Activated naive CD4-positive, alpha-beta T cell treated with anti-CD3 and anti-CD28 coated beads, Interleukin-2, amount 10 ng/mL, durations not matched to agents 7 days and 5 days (primary cell): ENCODE results near the gene KRTAP4-9.
"Not testable (repeated sequence)": the region's sequence is repeated elsewhere in the genome, so short reads cannot be mapped to it uniquely, and the experiment has no call there.

Source experiments
- CTCF ChIA-PET: fragments of 350-600 bp; sonication (Branson Sonifier 250); formaldehyde crosslinking; loops from one replicate; lab custom pipeline; 2021; ENCODE audit warnings: antibody characterized with exemption; lab: Charles Lee
- DNase-seq: peaks from one replicate; pipeline ENCODE4 v3.0.0-alpha.2; 2020
- H3K27ac Mint-ChIP-seq: one replicate; pipeline ENCODE4 v1.8.0; 2021; ENCODE audit warnings: mild to moderate bottlenecking, moderate library complexity, mixed read lengths
- H3K27me3 Mint-ChIP-seq: one replicate; pipeline ENCODE4 v1.8.0; 2021; ENCODE audit warnings: mild to moderate bottlenecking, mixed read lengths
- H3K36me3 Mint-ChIP-seq: one replicate; pipeline ENCODE4 v1.8.0; 2021; ENCODE audit warnings: mixed read lengths
- H3K4me1 Mint-ChIP-seq: one replicate; pipeline ENCODE4 v1.8.0; 2021; ENCODE audit warnings: mixed read lengths
- H3K4me3 Mint-ChIP-seq: one replicate; pipeline ENCODE4 v1.8.0; 2021; ENCODE audit warnings: mild to moderate bottlenecking, moderate library complexity, mixed read lengths
- H3K9me3 Mint-ChIP-seq: one replicate; pipeline ENCODE4 v1.8.0; 2021; ENCODE audit warnings: mixed read lengths

KRTAP4-9 gene

DNA sequence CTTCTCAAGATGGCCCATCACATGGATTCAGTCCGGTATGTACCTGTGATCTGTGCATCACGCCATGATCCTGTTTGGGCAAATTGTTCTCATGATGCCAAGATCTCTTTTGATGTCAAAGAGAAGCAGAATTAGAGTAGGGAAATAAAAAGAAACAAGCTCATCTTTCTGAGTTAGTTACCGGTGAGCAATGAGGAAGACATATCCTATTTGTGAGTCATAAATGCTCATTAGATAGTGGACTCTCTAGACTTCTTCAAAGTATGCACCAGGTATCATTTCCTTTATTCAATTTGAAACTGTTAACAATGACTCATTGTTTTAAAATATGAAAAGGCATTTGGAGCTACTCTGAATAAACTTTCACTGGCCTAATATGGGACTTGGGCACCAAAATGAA lies 26.8 kb downstream of the KRTAP4-9 start:
- Mint-ChIP-seq H3K36me3 (no peaks in the 10 kb centered on the region), H3K9me3 (no peaks in the 10 kb centered on the region), H3K4me1 (no peaks in the 10 kb centered on the region), H3K27me3 (no peaks in the 10 kb centered on the region), H3K27ac (no peak overlapping the region), H3K4me3 (no peak overlapping the region)
- CTCF ChIA-PET = no interaction called here
- no peak for DNase-seq

DNA sequence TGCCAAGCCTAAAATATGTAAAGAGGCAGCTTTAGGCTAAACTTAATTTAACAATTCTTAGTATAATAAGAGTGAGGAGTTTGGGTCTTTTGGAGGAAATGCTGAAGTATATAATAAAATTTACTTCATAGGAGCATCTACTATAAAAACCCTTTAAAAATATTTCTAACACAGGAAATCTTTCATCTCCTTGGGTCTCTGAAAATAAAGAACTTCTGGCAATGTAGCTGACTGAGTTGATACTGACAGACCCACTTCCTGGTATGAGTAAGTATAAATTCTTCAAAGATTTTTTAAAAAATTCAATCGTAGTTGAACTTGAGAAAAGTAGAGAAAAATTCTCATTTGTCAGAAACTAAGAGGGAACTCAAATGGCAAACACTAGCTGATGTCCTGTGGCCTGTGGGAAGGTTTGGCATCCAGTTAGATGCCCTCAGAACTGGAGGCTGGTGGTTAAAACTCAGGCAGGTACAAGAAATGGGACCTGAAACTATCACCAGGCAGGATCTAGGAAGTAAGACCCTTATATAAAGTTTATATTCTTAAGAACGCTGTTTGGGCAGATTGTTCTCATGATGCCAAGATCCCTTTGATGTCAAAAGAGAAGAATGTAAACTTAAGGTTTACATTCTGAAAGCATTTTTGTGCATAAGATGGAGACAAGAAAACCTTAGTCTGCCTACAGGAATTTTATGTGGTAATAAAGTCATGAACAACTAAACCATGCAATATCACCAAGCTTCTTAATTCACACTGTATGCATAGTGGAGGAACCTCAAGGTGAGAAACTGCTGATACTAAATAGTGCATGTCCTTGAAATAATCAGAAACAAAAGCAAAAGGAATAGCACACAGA lies 28.9 kb downstream of the KRTAP4-9 start:
- H3K4me1 Mint-ChIP-seq = no peaks in the 10 kb centered on the region
- DNase-seq = no peak
- H3K36me3 Mint-ChIP-seq = no peaks in the 10 kb centered on the region
- H3K27ac Mint-ChIP-seq = no peak overlapping the region
- CTCF ChIA-PET = no interaction called here
- H3K9me3 Mint-ChIP-seq = peaks cover 2% of the 10 kb centered on the region
- H3K4me3 Mint-ChIP-seq = no peak overlapping the region
- no peaks in the 10 kb centered on the region for H3K27me3 Mint-ChIP-seq

DNA sequence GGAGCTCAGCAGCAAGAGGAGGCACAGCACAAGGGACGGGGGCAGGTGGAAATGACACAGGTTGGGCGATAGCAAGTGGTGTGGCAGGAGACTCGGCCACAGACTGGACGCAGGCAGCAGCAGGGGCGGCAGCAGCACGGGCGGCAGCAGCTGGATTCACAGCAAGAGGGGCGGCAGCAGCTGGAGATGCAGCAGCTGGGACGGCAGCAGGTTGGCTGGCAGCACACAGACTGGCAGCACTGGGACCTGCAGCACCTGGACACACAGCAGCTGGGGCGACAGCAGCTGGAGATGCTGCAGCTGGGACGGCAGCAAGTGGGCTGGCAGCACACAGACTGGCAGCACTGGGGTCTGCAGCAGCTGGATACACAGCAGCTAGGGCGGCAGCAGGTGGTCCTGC lies 34.7 kb downstream of the KRTAP4-9 start:
- CTCF ChIA-PET, DNase-seq, H3K36me3 Mint-ChIP-seq, H3K27me3 Mint-ChIP-seq, H3K4me1 Mint-ChIP-seq, H3K27ac Mint-ChIP-seq, H3K4me3 Mint-ChIP-seq: not testable (repeated sequence)
- H3K9me3 Mint-ChIP-seq = peaks cover 24% of the 10 kb centered on the region

DNA sequence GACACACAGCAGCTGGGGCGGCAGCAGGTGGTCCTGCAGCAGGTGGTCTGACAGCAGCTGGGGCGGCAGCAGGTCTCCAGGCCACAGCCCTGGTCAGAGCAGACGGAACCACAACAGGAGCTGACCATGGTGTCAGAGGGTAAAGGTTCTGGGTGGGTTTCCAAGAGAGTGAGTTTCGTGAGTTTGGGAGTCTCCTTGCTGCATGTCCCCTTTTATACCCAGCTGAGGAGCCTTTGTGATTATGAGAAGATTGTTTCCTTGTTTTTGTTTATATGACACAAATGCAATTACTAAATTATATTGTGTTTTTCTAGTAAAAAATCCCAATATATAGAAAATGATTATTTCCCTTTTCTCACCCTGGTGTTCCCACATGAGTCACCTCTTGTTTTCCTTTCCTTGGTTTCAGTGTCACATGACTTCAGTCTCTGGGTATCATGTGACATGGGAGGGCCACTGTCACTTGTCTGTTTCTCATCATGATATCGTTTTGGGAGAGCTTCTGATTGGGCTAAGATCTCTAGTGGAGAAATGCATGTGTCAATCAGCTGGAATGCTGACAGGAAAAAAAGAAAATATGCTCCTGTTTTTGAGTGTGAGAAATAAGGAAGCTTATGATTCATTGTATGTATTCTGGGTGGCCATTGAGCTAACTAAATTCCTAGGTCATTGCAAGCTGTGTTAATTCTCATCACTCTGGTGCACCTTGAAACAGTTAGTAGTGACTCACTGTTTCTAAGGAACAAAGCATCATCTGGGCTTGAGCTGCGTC lies 35.4 kb downstream of the KRTAP4-9 start, which contains the start of gene KRTAP4-6:
Gene KRTAP4-6, minus strand, starts transcription at position 185 of the 772 bp plus-strand sequence. Its CDS starts 57 bp downstream, at position 128.
- Mint-ChIP-seq H3K9me3 (peaks cover 24% of the 10 kb centered on the region), H3K4me1 (no peaks in the 10 kb centered on the region), H3K4me3 (no peak within 1 kb of the TSS), H3K27me3 (peaks cover 4% of the 10 kb centered on the region), H3K36me3 (no peaks in the 10 kb centered on the region), H3K27ac (no peak within 1 kb of the TSS)
- CTCF ChIA-PET = no interaction called here
- no peak for DNase-seq

DNA sequence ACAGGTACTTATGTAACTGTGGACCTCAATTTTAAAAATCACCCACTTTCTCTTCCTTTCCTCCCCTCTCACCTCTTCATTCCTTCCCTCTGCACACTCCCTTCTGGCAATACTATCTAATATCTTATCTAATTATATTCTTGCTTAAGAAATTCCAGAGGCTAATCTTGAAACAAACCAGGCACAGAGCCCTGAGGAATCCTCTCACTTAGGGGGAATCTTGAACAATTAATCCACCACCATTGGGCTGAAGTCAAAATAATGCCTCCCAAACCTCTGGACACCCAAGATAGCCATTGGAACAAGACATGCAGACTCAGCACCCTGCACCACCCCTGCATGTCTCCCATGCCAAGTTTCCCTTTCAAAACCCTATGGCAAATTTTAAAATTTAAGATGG lies 36.2 kb downstream of the KRTAP4-9 start:
- Mint-ChIP-seq H3K36me3 (no peaks in the 10 kb centered on the region), H3K4me3 (no peak overlapping the region)
- CTCF ChIA-PET = no interaction called here

DNA sequence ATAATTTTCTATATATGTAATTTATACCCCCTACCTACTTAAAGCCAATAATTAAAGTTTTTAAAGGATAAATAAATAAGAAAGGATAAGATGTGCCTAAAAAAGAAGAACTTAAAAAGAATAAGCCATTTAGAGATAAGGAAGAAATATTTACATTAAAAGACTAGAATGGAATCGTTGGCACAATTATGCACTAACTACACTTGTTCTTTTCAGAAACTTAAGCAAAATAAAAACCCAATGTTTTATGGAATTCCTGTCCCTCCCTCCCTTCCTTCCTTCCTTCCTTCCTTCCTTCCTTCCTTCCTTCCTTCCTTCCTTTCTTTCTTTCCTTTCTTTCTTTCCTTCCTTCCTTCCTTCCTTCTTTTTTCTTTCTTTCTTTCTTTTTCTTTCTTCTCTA lies 39.7 kb downstream of the KRTAP4-9 start:
- H3K27ac Mint-ChIP-seq = no peak overlapping the region
- H3K4me3 Mint-ChIP-seq = no peak overlapping the region
- CTCF ChIA-PET = no interaction called here

More for the DNA sequence above, 36.2 kb downstream of the KRTAP4-9 start:
- no peaks in the 10 kb centered on the region for H3K4me1 Mint-ChIP-seq
- H3K9me3 Mint-ChIP-seq = peaks cover 24% of the 10 kb centered on the region
- no peak overlapping the region for H3K27ac Mint-ChIP-seq
- peaks cover 4% of the 10 kb centered on the region for H3K27me3 Mint-ChIP-seq
- DNase-seq = no peak

DNA sequence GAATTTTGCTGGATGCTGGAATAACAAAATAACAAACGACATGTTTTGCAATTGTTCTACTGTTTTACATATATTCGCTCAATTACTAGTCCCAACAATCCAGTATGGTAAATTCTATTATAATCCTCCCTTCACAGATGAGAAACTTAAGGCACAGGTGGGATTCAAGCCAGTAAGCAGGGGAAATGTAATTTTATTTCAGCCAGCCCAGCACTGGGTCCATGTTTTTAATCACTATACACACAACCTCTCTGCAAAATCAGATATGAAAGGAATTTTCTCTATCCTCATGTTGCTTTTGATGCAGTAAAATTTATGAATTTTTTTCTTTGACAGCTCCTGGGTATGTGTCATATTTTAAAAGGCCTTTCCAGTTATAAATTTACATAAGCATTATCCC lies 40.1 kb downstream of the KRTAP4-9 start:
- H3K27me3 Mint-ChIP-seq = no peaks in the 10 kb centered on the region
- no peak overlapping the region for H3K27ac Mint-ChIP-seq
- H3K4me3 Mint-ChIP-seq = no peak overlapping the region
- H3K4me1 Mint-ChIP-seq = no peaks in the 10 kb centered on the region
- no peaks in the 10 kb centered on the region for H3K36me3 Mint-ChIP-seq
- CTCF ChIA-PET = no interaction called here
- H3K9me3 Mint-ChIP-seq = peaks cover 19% of the 10 kb centered on the region
- no peak for DNase-seq

More for the DNA sequence above, 39.7 kb downstream of the KRTAP4-9 start:
- H3K36me3 Mint-ChIP-seq = no peaks in the 10 kb centered on the region
- no peaks in the 10 kb centered on the region for H3K4me1 Mint-ChIP-seq
- H3K9me3 Mint-ChIP-seq = peaks cover 19% of the 10 kb centered on the region
- peaks cover under 1% of the 10 kb centered on the region for H3K27me3 Mint-ChIP-seq
- no peak for DNase-seq

DNA sequence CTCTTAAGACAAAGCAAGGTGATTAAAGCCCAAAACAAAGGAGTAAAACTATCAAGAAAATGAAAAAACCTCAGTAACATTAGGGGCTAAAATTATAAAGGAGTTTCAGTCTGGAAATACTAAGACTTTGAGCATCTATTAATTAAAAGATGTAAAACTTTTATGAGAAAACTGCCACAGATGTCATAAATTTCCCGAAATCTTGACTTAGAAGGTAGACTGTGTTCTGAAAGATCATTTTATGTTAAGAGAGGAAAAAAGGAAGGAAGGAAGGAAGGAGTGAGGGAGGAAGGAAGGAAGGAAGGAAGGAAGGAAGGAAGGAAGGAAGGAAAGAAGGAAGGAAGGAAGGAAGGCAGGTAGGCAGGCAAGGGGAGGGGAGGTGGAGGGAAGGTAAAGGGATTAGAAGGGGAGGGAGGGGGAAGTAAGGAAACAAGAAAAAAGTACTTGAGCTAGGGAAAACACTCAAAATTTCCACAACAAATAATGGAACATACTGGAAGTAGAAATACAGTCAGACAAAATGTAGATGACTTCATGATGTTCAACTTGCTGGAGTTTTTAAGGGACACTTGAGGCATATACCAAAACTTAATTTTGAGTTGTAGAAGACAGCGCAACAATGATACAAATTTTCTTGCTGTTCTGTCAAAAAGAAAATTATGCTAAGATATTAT lies 42.5 kb downstream of the KRTAP4-9 start:
- no peak for DNase-seq
- Mint-ChIP-seq H3K36me3 (no peaks in the 10 kb centered on the region), H3K4me1 (no peaks in the 10 kb centered on the region), H3K27ac (no peak overlapping the region), H3K4me3 (no peak overlapping the region), H3K27me3 (no peaks in the 10 kb centered on the region), H3K9me3 (peaks cover 9% of the 10 kb centered on the region)
- CTCF ChIA-PET = no interaction called here

DNA sequence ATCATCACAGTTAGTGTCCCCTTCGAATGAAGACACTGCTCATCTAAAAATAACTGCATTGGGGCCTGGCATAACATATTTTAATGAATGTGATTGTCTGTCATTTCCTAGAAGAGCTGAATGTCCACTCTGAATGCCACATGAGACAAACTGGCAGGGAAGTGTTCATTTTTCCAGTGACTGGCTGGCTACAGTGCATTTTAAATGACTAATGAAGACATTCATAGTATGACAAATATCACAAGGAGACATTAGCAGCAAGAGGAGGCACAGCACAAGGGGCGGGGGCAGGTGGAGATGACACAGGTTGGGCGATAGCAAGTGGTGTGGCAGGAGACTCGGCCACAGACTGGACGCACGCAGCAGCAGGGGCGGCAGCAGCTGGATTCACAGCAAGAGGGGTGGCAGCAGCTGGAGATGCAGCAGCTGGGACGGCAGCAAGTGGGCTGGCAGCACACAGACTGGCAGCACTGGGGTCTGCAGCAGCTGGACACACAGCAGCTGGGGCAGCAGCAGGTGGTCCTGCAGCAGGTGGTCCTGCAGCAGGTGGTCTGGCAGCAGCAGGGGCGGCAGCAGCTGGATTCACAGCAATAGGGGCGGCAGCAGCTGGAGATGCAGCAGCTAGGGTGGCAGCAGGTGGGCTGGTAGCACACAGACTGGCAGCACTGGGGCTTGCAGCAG lies 43.9 kb downstream of the KRTAP4-9 start:
- DNase-seq = not testable (repeated sequence)

DNA sequence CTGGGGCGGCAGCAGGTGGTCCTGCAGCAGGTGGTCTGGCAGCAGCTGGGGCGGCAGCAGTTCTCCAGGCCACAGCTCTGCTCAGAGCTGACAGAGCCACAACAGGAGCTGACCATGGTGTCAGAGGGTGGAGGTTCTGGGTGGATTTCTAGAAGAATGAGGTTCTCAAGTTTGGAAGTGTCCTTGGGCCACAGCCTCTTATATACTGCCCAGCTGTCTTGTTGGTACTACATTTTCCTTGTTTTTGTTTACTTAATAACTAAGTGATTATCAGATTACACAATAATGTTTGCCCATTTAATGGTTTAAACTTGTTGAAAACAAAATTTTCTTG lies 44.4 kb downstream of the KRTAP4-9 start, which contains the start of gene KRTAP4-5:
Gene KRTAP4-5, minus strand, starts transcription at position 174 of the 334 bp plus-strand sequence. Its CDS starts 58 bp downstream, at position 116.
- Mint-ChIP-seq H3K36me3 (no peaks in the 10 kb centered on the region), H3K4me3 (no peak within 1 kb of the TSS)
- CTCF ChIA-PET = no interaction called here

More for the DNA sequence above, 43.9 kb downstream of the KRTAP4-9 start:
- H3K4me3 Mint-ChIP-seq, CTCF ChIA-PET, H3K27me3 Mint-ChIP-seq, H3K27ac Mint-ChIP-seq, H3K36me3 Mint-ChIP-seq, H3K4me1 Mint-ChIP-seq, H3K9me3 Mint-ChIP-seq: not testable (repeated sequence)

DNA sequence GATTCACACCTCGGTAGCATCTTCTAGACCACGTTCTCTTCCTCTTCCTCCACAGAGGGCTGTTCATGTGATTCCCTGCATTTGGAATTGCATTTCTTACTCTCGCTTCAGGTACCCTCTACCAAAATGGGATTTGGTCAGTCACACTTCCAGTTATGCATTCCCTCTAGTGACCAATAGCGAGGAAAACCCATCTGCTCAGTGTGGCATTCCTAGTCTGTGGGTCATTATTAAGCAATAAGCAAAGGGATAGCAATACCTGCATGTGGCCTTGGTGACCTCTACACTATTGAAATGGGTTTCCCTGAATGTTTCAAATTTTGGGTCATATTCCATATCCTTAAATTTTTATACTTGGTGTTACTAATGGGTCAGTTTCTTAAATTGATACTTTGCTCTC lies 44.8 kb downstream of the KRTAP4-9 start:
- H3K27ac Mint-ChIP-seq = no peak overlapping the region
- no peak for DNase-seq
- H3K27me3 Mint-ChIP-seq = peaks cover 4% of the 10 kb centered on the region
- CTCF ChIA-PET = no interaction called here
- no peaks in the 10 kb centered on the region for H3K9me3 Mint-ChIP-seq
- no peaks in the 10 kb centered on the region for H3K4me1 Mint-ChIP-seq
- no peak overlapping the region for H3K4me3 Mint-ChIP-seq
- H3K36me3 Mint-ChIP-seq = no peaks in the 10 kb centered on the region

More for the DNA sequence above, 44.4 kb downstream of the KRTAP4-9 start, which contains the start of gene KRTAP4-5:
- DNase-seq = no peak
- Mint-ChIP-seq H3K27ac (no peak within 1 kb of the TSS), H3K9me3 (no peaks in the 10 kb centered on the region), H3K27me3 (peaks cover 4% of the 10 kb centered on the region), H3K4me1 (no peaks in the 10 kb centered on the region)

DNA sequence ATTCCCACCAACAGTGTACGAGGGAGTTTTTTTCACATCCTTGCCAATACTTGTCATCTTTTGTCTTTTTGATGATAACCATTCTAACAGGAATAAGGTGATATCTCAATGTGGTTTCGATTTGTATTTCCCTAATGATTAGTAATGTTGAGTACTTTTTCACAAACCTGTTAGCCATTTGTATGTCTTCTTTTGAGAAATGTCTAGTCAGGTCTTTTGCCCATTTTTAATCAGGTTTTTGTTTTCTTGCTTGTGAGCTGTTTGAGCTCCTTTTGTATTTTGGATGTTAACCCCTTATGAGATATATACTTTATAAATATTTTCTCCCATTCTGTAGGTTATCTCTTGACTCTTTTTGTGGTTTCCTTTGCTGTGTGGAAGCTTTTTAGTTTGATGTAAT lies 46.3 kb downstream of the KRTAP4-9 start:
- Mint-ChIP-seq H3K36me3 (no peaks in the 10 kb centered on the region), H3K27ac (no peak overlapping the region), H3K4me3 (no peak overlapping the region), H3K4me1 (no peaks in the 10 kb centered on the region), H3K9me3 (no peaks in the 10 kb centered on the region), H3K27me3 (peaks cover 4% of the 10 kb centered on the region)
- CTCF ChIA-PET = no interaction called here
- no peak for DNase-seq

DNA sequence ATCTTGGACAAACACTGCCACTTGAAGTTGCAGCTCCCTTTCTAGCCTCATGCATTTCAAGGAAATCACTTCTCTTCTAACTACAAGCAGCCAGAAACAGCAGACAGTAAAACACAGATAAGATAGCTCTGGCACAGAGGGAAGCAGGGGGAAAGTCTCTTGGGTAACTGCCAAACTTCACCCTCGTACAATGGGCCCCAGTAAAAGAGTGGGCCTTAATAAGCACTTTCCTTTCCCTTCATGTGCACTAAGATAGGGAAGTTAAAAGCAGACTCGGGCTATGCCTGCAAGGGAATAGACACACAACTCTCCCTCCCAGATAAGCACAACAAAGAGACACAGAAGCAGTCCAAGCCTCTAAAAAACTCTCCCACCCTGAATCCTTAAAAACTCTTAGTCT lies 48.7 kb downstream of the KRTAP4-9 start:
- H3K4me3 Mint-ChIP-seq = no peak overlapping the region
- peaks cover 8% of the 10 kb centered on the region for H3K27me3 Mint-ChIP-seq
- H3K4me1 Mint-ChIP-seq = no peaks in the 10 kb centered on the region
- no peak overlapping the region for H3K27ac Mint-ChIP-seq
- H3K36me3 Mint-ChIP-seq = no peaks in the 10 kb centered on the region
- H3K9me3 Mint-ChIP-seq = no peaks in the 10 kb centered on the region
- DNase-seq = no peak
- CTCF ChIA-PET = no interaction called here
